ENCODE measurements around the gene ARHGAP10. TPM values are rescaled to one million over a fixed set of nuclear protein-coding genes. Genes with fewer than 3 reads are reported as not detected.

ARHGAP10 gene
- total and polyA plus RNA-seq, 2 donors from 2014 or later, result 13.4 to 20.3 TPM

GRCh38 chr4:147944249-147944648, 212.4 kb downstream of the ARHGAP10 start:
- no peak overlapping the region for H3K9ac ChIP-seq (ENCODE audit: low read length in 3 of 3)
- no peak for TF ChIP-seq CTCF (IDR thresholded peaks at IDR 0.05; ENCODE audit: borderline replicate concordance, extremely low read depth, insufficient read depth)
- intact Hi-C loops (cut with DNase I), result no loop called here
- no peak overlapping the region for H3K27ac ChIP-seq (ENCODE audit: low read depth in 2 of 2, low read length in 2 of 2)
- no peaks in the 10 kb centered on the region for H3K4me1 ChIP-seq (ENCODE audit: control insufficient read depth in 2 of 3, insufficient read depth in 2 of 3, low read depth in 1 of 3, low read length in 3 of 3)
- no peaks in the 10 kb centered on the region for H3K9me3 ChIP-seq (ENCODE audit: control insufficient read depth in 2 of 3, insufficient read depth in 1 of 3, low read length in 3 of 3)
- no peak overlapping the region for H3K4me3 ChIP-seq (ENCODE audit: low read length in 3 of 3)
- peaks cover 0 to 7% (median 0%) of the 10 kb centered on the region in 3 donors for H3K36me3 ChIP-seq (ENCODE audit: control insufficient read depth in 2 of 3, insufficient read depth in 3 of 3, low read length in 3 of 3)
- no peaks in the 10 kb centered on the region for H3K27me3 ChIP-seq (ENCODE audit: control insufficient read depth, insufficient read depth, low read length)
- no peak for FAIRE-seq
- DNase-seq, result no peak

- H3K9me3 ChIP-seq (ENCODE audit: control insufficient read depth in 2 of 3, insufficient read depth in 1 of 3, low read length in 3 of 3), result no peaks in the 10 kb centered on the region
- H3K36me3 ChIP-seq (ENCODE audit: control insufficient read depth in 2 of 3, insufficient read depth in 3 of 3, low read length in 3 of 3), result peaks cover 0 to 7% (median 0%) of the 10 kb centered on the region in 3 donors
- H3K9ac ChIP-seq (ENCODE audit: low read length in 3 of 3), result no peak overlapping the region
- no peak for DNase-seq
- no peak for TF ChIP-seq CTCF (IDR thresholded peaks at IDR 0.05; ENCODE audit: borderline replicate concordance, extremely low read depth, insufficient read depth)
- intact Hi-C loops (cut with DNase I), result no loop called here
- H3K4me3 ChIP-seq (ENCODE audit: low read length in 3 of 3), result no peak overlapping the region
- no peak for FAIRE-seq
- no peaks in the 10 kb centered on the region for H3K27me3 ChIP-seq (ENCODE audit: control insufficient read depth, insufficient read depth, low read length)
- no peak overlapping the region for H3K27ac ChIP-seq (ENCODE audit: low read depth in 2 of 2, low read length in 2 of 2)
- no peaks in the 10 kb centered on the region for H3K4me1 ChIP-seq (ENCODE audit: control insufficient read depth in 2 of 3, insufficient read depth in 2 of 3, low read depth in 1 of 3, low read length in 3 of 3)
Measured at GRCh38 chr4:147944670-147945260, 212.9 kb downstream of the ARHGAP10 start.

GRCh38 chr4:147948336-147948735, 216.4 kb downstream of the ARHGAP10 start:
- H3K27ac ChIP-seq (ENCODE audit: low read depth in 2 of 2, low read length in 2 of 2), result no peak overlapping the region
- H3K36me3 ChIP-seq (ENCODE audit: control insufficient read depth in 2 of 3, insufficient read depth in 3 of 3, low read length in 3 of 3), result no peaks in the 10 kb centered on the region
- no peak overlapping the region for H3K9ac ChIP-seq (ENCODE audit: low read length in 3 of 3)
- DNase-seq (no peak), FAIRE-seq (no peak)
- intact Hi-C loops (cut with DNase I), result no loop called here
- H3K4me1 ChIP-seq (ENCODE audit: control insufficient read depth in 2 of 3, insufficient read depth in 2 of 3, low read depth in 1 of 3, low read length in 3 of 3), result no peaks in the 10 kb centered on the region
- TF ChIP-seq CTCF (IDR thresholded peaks at IDR 0.05; ENCODE audit: borderline replicate concordance, extremely low read depth, insufficient read depth), result no peak
- no peak overlapping the region for H3K4me3 ChIP-seq (ENCODE audit: low read length in 3 of 3)
- H3K9me3 ChIP-seq (ENCODE audit: control insufficient read depth in 2 of 3, insufficient read depth in 1 of 3, low read length in 3 of 3), result no peaks in the 10 kb centered on the region
- no peaks in the 10 kb centered on the region for H3K27me3 ChIP-seq (ENCODE audit: control insufficient read depth, insufficient read depth, low read length)

GRCh38 chr4:147950261-147950660, 218.4 kb downstream of the ARHGAP10 start:
- no peak overlapping the region for H3K9ac ChIP-seq (ENCODE audit: low read length in 3 of 3)
- H3K27ac ChIP-seq (ENCODE audit: low read depth in 2 of 2, low read length in 2 of 2), result no peak overlapping the region
- H3K36me3 ChIP-seq (ENCODE audit: control insufficient read depth in 2 of 3, insufficient read depth in 3 of 3, low read length in 3 of 3), result no peaks in the 10 kb centered on the region
- intact Hi-C loops (cut with DNase I), result no loop called here
- no peak for DNase-seq
- no peaks in the 10 kb centered on the region for H3K9me3 ChIP-seq (ENCODE audit: control insufficient read depth in 2 of 3, insufficient read depth in 1 of 3, low read length in 3 of 3)
- TF ChIP-seq CTCF (IDR thresholded peaks at IDR 0.05; ENCODE audit: borderline replicate concordance, extremely low read depth, insufficient read depth), result no peak
- FAIRE-seq, result no peak
- no peak overlapping the region for H3K4me3 ChIP-seq (ENCODE audit: low read length in 3 of 3)
- H3K4me1 ChIP-seq (ENCODE audit: control insufficient read depth in 2 of 3, insufficient read depth in 2 of 3, low read depth in 1 of 3, low read length in 3 of 3), result no peaks in the 10 kb centered on the region
- no peaks in the 10 kb centered on the region for H3K27me3 ChIP-seq (ENCODE audit: control insufficient read depth, insufficient read depth, low read length)

All from kidney (tissue), 14 donors.